Type B pancreatic cell (in vitro differentiated cells): ENCODE measurements around the gene LVRN. TPM values are rescaled to one million over a fixed set of nuclear protein-coding genes. Genes with fewer than 3 reads are reported as not detected.
"Not testable (repeated sequence)": the region's sequence is repeated elsewhere in the genome, so short reads cannot be mapped to it uniquely, and the experiment has no call there.

ENCODE experiments used
- DNase-seq: peaks from one replicate; pipeline ENCODE4 v3.0.0; 2021; ENCODE audit warnings: mixed read lengths; ENCODE audit not compliant: unreplicated experiment; ENCODE audit errors: extremely low spot score
- H3K27ac Mint-ChIP-seq: 2 replicates; pipeline ENCODE4 v1.8.0; 2021; ENCODE audit warnings: mild to moderate bottlenecking, mixed read lengths
- H3K27me3 Mint-ChIP-seq: 2 replicates; pipeline ENCODE4 v1.8.0; 2021; ENCODE audit warnings: mixed read lengths
- H3K36me3 Mint-ChIP-seq: 2 replicates; pipeline ENCODE4 v1.8.0; 2021; ENCODE audit warnings: mixed read lengths
- H3K4me1 Mint-ChIP-seq: one replicate; pipeline ENCODE4 v1.8.0; 2021; ENCODE audit warnings: mixed read lengths; ENCODE audit not compliant: unreplicated experiment
- H3K4me3 Mint-ChIP-seq: 2 replicates; pipeline ENCODE4 v1.8.0; 2021; ENCODE audit warnings: mild to moderate bottlenecking, mixed read lengths
- H3K9me3 Mint-ChIP-seq: 2 replicates; pipeline ENCODE4 v1.8.0; 2021; ENCODE audit warnings: mixed read lengths
- CTCF ChIP-seq: fragments of 200-600 bp; sonication (generic); conservative IDR thresholded peaks from 2 replicates; pipeline ENCODE4 v1.5.0; 2021; ENCODE audit warnings: antibody characterized with exemption, mild to moderate bottlenecking
- long read RNA-seq: library from polyadenylated mRNA; unstranded; transcript quantifications from one replicate; pipeline ENCODE4 v2.0.0, GENCODE V29; 2020
- total RNA-seq: library from RNA; stranded (reverse); gene quantifications from 2 replicates; pipeline ENCODE4 v1.2.1, GENCODE V29; 2021; ENCODE audit warnings: low replicate concordance

LVRN gene, protein sequence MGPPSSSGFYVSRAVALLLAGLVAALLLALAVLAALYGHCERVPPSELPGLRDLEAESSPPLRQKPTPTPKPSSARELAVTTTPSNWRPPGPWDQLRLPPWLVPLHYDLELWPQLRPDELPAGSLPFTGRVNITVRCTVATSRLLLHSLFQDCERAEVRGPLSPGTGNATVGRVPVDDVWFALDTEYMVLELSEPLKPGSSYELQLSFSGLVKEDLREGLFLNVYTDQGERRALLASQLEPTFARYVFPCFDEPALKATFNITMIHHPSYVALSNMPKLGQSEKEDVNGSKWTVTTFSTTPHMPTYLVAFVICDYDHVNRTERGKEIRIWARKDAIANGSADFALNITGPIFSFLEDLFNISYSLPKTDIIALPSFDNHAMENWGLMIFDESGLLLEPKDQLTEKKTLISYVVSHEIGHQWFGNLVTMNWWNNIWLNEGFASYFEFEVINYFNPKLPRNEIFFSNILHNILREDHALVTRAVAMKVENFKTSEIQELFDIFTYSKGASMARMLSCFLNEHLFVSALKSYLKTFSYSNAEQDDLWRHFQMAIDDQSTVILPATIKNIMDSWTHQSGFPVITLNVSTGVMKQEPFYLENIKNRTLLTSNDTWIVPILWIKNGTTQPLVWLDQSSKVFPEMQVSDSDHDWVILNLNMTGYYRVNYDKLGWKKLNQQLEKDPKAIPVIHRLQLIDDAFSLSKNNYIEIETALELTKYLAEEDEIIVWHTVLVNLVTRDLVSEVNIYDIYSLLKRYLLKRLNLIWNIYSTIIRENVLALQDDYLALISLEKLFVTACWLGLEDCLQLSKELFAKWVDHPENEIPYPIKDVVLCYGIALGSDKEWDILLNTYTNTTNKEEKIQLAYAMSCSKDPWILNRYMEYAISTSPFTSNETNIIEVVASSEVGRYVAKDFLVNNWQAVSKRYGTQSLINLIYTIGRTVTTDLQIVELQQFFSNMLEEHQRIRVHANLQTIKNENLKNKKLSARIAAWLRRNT
- 0.19 TPM in 1 of 2 replicates, not detected in the other for total RNA-seq
- long read RNA-seq = 0 reads

- peak within 1 kb of the TSS; percentile 66 for H3K4me3 Mint-ChIP-seq
- H3K9me3 Mint-ChIP-seq = no peaks in the 10 kb centered on the region
- peaks cover 64% of the 10 kb centered on the region for H3K27me3 Mint-ChIP-seq
- H3K4me1 Mint-ChIP-seq = no peaks in the 10 kb centered on the region
- H3K27ac Mint-ChIP-seq = no peak within 1 kb of the TSS
- DNase-seq = no peak
- H3K36me3 Mint-ChIP-seq = no peaks in the 10 kb centered on the region
- no peak for TF ChIP-seq CTCF
Measured at GRCh38 chr5:115962239-115962564, at the start of gene LVRN. Gene LVRN, plus strand, starts transcription at chr5:115962475. Its CDS starts 143 bp downstream, at chr5:115962618.

- not testable (repeated sequence) for DNase-seq, H3K4me1 Mint-ChIP-seq, H3K27me3 Mint-ChIP-seq, H3K27ac Mint-ChIP-seq, H3K4me3 Mint-ChIP-seq, H3K9me3 Mint-ChIP-seq, H3K36me3 Mint-ChIP-seq
Measured at GRCh38 chr5:115913623-115914400, 48.5 kb upstream of the LVRN start.

DNA sequence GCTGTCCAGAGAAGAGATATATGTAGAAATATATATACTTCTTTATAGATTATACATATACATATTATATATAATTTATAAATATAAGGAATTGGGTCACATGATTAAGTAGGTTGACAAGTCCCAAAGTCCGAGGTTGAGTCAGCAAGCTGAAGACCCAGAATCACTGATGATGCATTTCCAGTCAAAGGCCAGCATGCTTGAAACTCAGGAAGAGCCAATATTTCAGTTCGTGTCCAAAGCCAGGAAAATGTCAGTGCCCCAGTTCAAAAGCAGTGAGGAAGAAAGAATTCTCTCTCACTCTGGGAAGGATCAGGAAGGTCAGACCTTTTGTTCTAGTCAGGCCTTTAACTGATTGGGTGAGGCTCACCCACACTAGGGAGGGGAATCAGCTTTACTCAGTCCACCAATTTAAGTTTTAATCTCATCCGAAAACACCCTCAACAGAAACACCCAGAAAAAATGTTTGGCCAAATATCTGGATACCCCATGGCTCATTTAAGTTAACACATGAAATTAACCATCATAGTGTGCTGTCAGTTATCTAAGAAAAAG lies 42.0 kb upstream of the LVRN start:
- Mint-ChIP-seq H3K36me3 (peaks cover 5% of the 10 kb centered on the region), H3K4me1 (no peaks in the 10 kb centered on the region), H3K27ac (no peak overlapping the region), H3K9me3 (no peaks in the 10 kb centered on the region), H3K27me3 (no peaks in the 10 kb centered on the region), H3K4me3 (no peak overlapping the region)
- DNase-seq = no peak
- no peak for TF ChIP-seq CTCF

DNA sequence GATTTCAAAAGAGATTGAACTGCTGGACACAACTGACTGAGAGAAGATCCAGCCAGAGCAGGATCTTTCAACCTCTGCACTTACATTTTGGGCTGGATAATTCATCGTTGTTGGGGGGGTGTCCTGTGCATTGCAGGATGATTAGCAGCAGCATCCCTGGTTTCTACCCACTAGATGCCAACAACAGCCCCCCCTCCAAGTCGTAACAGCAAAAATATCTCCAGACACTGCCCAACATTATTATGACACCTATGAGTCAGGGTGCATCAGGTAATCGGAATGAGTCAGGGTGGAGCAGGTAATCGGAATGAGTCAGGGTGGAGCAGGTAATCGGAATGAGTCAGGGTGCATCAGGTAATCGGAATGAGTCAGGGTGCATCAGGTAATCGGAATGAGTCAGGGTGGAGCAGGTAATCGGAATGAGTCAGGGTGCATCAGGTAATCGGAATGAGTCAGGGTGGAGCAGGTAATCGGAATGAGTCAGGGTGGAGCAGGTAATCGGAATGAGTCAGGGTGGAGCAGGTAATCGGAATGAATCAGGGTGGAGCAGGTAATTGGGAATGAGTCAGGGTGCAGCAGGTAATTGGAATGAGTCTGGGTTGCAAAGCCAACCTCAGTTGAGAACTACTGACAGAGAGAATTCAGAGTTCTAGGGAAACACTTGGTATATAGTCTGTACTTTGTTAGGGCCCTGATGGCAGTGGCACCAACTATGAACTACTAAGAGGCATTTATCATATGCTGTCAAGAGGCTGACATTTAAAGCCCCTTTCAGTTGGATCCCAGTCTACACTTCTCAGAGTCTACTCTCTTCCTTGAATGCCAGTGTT lies 33.5 kb upstream of the LVRN start:
- H3K27ac Mint-ChIP-seq, H3K4me1 Mint-ChIP-seq, DNase-seq, H3K4me3 Mint-ChIP-seq, H3K36me3 Mint-ChIP-seq, H3K27me3 Mint-ChIP-seq, H3K9me3 Mint-ChIP-seq: not testable (repeated sequence)

- H3K27ac Mint-ChIP-seq, H3K36me3 Mint-ChIP-seq, H3K9me3 Mint-ChIP-seq, H3K4me3 Mint-ChIP-seq, DNase-seq, H3K4me1 Mint-ChIP-seq, H3K27me3 Mint-ChIP-seq: not testable (repeated sequence)
Measured at GRCh38 chr5:115930171-115930570, 32.1 kb upstream of the LVRN start.

GRCh38 chr5:115930630-115931337 lies 31.5 kb upstream of the LVRN start:
- no peaks in the 10 kb centered on the region for H3K9me3 Mint-ChIP-seq
- no peak for DNase-seq
- no peaks in the 10 kb centered on the region for H3K36me3 Mint-ChIP-seq

More at GRCh38 chr5:115930630-115931337, 31.5 kb upstream of the LVRN start:
- no peak for TF ChIP-seq CTCF
- H3K4me3 Mint-ChIP-seq = no peak overlapping the region
- H3K27ac Mint-ChIP-seq = no peak overlapping the region
- H3K27me3 Mint-ChIP-seq = no peaks in the 10 kb centered on the region
- H3K4me1 Mint-ChIP-seq = no peaks in the 10 kb centered on the region
